HEK293 (cell line): ENCODE results near the gene PRTG.

Experiments
- CTCF ChIA-PET: fragments of 350-600 bp; formaldehyde crosslinking; extraction: SDS; loops from one replicate; lab custom pipeline; 2021; ENCODE audit warnings: antibody characterized with exemption; lab: Yijun Ruan, JAX
- POLR2A ChIA-PET: fragments of 300-600 bp; formaldehyde crosslinking; extraction: SDS; loops from one replicate; lab custom pipeline; 2020; ENCODE audit warnings: antibody characterized with exemption, inconsistent platforms; lab: Yijun Ruan, JAX
- H3K27ac ChIP-seq: fragments of 200-500 bp; sonication (Bioruptor generic); 2 replicates; pipeline ENCODE4 v1.5.1; 2014; ENCODE audit warnings: low read depth, low read length, control low read depth, inconsistent platforms; ENCODE audit errors: extremely low read depth
- H3K36me3 ChIP-seq, 2 experiments: fragments of 200-500 bp in 1 of 2; sonication (Bioruptor generic) in 1 of 2; 1 replicate in 1 of 2; 2 replicates in 1 of 2; pipeline ENCODE4 v1.5.1; 2014 to 2017; ENCODE audit warnings: inconsistent platforms in 2 of 2, low read length in 2 of 2; ENCODE audit not compliant: control insufficient read depth in 2 of 2, insufficient read depth in 1 of 2
- H3K4me1 ChIP-seq: fragments of 200-500 bp; sonication (Bioruptor generic); 2 replicates; pipeline ENCODE4 v1.5.1; 2014; ENCODE audit warnings: mild to moderate bottlenecking, low read length, inconsistent platforms; ENCODE audit not compliant: control insufficient read depth, insufficient read depth
- H3K4me3 ChIP-seq: 2 replicates; pipeline ENCODE4 v1.5.1; 2011; ENCODE audit warnings: low read depth, mild to moderate bottlenecking, control low read depth, low read length, moderate library complexity
- H3K9me3 ChIP-seq: fragments of 200-500 bp; sonication (Bioruptor generic); 2 replicates; pipeline ENCODE4 v1.5.1; 2014; ENCODE audit warnings: low read depth, low read length, inconsistent platforms; ENCODE audit not compliant: control insufficient read depth, insufficient read depth
- KLF16 ChIP-seq: fragments of 450-650 bp; formaldehyde crosslinking; IDR thresholded peaks from 2 replicates; pipeline ENCODE4 v1.5.1; 2017; ENCODE audit warnings: missing biosample characterization, missing genetic modification characterization
- PATZ1 ChIP-seq: fragments of 450-650 bp; formaldehyde crosslinking; IDR thresholded peaks from 2 replicates; pipeline ENCODE4 v1.5.1; 2016; ENCODE audit warnings: missing biosample characterization, missing genetic modification characterization
- PBX3 ChIP-seq: sonication (generic); formaldehyde crosslinking; IDR thresholded peaks from 2 replicates; pipeline ENCODE4 v1.8.1; 2022; ENCODE audit warnings: mild to moderate bottlenecking, moderate library complexity, missing genetic modification reagents
- PRDM10 ChIP-seq: fragments of 450-650 bp; formaldehyde crosslinking; IDR thresholded peaks from 2 replicates; pipeline ENCODE4 v1.5.1; 2016; ENCODE audit warnings: missing biosample characterization, missing genetic modification characterization
- WT1 ChIP-seq: fragments of 450-650 bp; formaldehyde crosslinking; IDR thresholded peaks from 2 replicates; pipeline ENCODE4 v1.5.1; 2016; ENCODE audit warnings: missing biosample characterization, missing genetic modification characterization
- ZNF169 ChIP-seq: fragments of 450-650 bp; formaldehyde crosslinking; IDR thresholded peaks from 2 replicates; pipeline ENCODE4 v1.5.1; 2016; ENCODE audit warnings: missing biosample characterization, missing genetic modification characterization
- ZNF214 ChIP-seq: fragments of 450-650 bp; formaldehyde crosslinking; IDR thresholded peaks from 2 replicates; pipeline ENCODE4 v1.5.1; 2017; ENCODE audit warnings: missing biosample characterization, mild to moderate bottlenecking, missing genetic modification characterization, borderline replicate concordance
- ZNF23 ChIP-seq: fragments of 450-650 bp; formaldehyde crosslinking; IDR thresholded peaks from 2 replicates; pipeline ENCODE4 v1.5.1; 2016; ENCODE audit warnings: missing biosample characterization, missing genetic modification characterization, borderline replicate concordance
- ZNF311 ChIP-seq: fragments of 450-650 bp; formaldehyde crosslinking; IDR thresholded peaks from 2 replicates; pipeline ENCODE4 v1.5.1; 2017; ENCODE audit warnings: missing biosample characterization, missing genetic modification characterization, borderline replicate concordance
- ZNF416 ChIP-seq: fragments of 450-650 bp; formaldehyde crosslinking; IDR thresholded peaks from 2 replicates; pipeline ENCODE4 v1.5.1; 2016; ENCODE audit warnings: missing biosample characterization, missing genetic modification characterization
- ZNF423 ChIP-seq: fragments of 450-650 bp; formaldehyde crosslinking; IDR thresholded peaks from 2 replicates; pipeline ENCODE4 v1.5.1; 2016; ENCODE audit warnings: missing biosample characterization, missing genetic modification characterization
- ZNF629 ChIP-seq: fragments of 450-650 bp; formaldehyde crosslinking; IDR thresholded peaks from 2 replicates; pipeline ENCODE4 v1.5.1; 2017; ENCODE audit warnings: missing biosample characterization, missing genetic modification characterization
- ZNF707 ChIP-seq: fragments of 450-650 bp; formaldehyde crosslinking; IDR thresholded peaks from 2 replicates; pipeline ENCODE4 v1.5.1; 2016; ENCODE audit warnings: missing biosample characterization, missing genetic modification characterization
- ZNF792 ChIP-seq: fragments of 450-650 bp; formaldehyde crosslinking; IDR thresholded peaks from 2 replicates; pipeline ENCODE4 v1.5.1; 2016; ENCODE audit warnings: missing biosample characterization, missing genetic modification characterization

The PRTG gene

GRCh38 chr15:55574096-55574495 lies 168.9 kb downstream of the PRTG start:
- POLR2A ChIA-PET = no interaction called here
- H3K27ac ChIP-seq = no peak overlapping the region
- TF ChIP-seq ZNF707 (tag by site-specific recombination) = no peak
- TF ChIP-seq PATZ1 (tag by site-specific recombination) = no peak
- TF ChIP-seq WT1 = no peak
- TF ChIP-seq ZNF792 (tag by site-specific recombination) = no peak
- CTCF ChIA-PET = no interaction called here
- H3K9me3 ChIP-seq = no peaks in the 10 kb centered on the region
- no peak overlapping the region for H3K4me3 ChIP-seq
- peaks cover 2% of the 10 kb centered on the region; the same call in 1 of the 2 replicates for H3K4me1 ChIP-seq
- H3K36me3 ChIP-seq = no peaks in the 10 kb centered on the region

GRCh38 chr15:55573224-55573623 lies 169.7 kb downstream of the PRTG start:
- POLR2A ChIA-PET = no interaction called here

More at GRCh38 chr15:55573224-55573623, 169.7 kb downstream of the PRTG start:
- Histone ChIP-seq H3K4me1 (peaks cover 2% of the 10 kb centered on the region; the same call in 1 of the 2 replicates), H3K4me3 (no peak overlapping the region), H3K36me3 (no peaks in the 10 kb centered on the region), H3K9me3 (no peaks in the 10 kb centered on the region), H3K27ac (no peak overlapping the region)
- CTCF ChIA-PET = interaction anchor here (0.5 to 0.6 kb wide), 2 partner anchors 14 to 21 kb away, joined by 5 read pairs; no protein-coding TSS in a partner anchor
- TF ChIP-seq ZNF423 (no peak), ZNF214 (tag by site-specific recombination) (no peak), PBX3 (CRISPR knock-in tag) (no peak), ZNF169 (tag by site-specific recombination) (no peak), ZNF311 (tag by site-specific recombination) (no peak), KLF16 (tag by site-specific recombination) (no peak), ZNF707 (tag by site-specific recombination) (no peak), PRDM10 (tag by site-specific recombination) (no peak), ZNF629 (tag by site-specific recombination) (no peak), ZNF23 (tag by site-specific recombination) (no peak), ZNF416 (tag by site-specific recombination) (no peak)
